ENCODE data around the gene DIAPH2.

DNA sequence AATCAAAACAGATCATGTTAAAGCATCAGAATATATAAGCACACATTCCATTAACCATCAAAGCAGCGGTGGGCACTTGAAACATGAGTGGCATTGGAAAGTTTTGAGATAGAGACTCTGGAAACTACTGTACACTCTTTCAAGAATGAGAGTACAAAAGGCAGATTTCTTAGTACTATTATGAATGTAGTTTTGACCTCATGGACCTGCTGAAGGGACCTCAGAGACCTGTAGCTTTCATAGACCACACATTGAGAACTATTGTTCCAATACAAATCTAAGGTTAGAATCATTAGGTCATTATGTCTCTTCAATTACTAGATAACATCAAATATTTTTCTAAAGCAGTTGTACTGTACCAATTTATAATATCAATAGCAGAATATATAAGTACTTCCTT, 482.7 kb downstream of the DIAPH2 start:
- TF ChIP-seq, protein P1, sequence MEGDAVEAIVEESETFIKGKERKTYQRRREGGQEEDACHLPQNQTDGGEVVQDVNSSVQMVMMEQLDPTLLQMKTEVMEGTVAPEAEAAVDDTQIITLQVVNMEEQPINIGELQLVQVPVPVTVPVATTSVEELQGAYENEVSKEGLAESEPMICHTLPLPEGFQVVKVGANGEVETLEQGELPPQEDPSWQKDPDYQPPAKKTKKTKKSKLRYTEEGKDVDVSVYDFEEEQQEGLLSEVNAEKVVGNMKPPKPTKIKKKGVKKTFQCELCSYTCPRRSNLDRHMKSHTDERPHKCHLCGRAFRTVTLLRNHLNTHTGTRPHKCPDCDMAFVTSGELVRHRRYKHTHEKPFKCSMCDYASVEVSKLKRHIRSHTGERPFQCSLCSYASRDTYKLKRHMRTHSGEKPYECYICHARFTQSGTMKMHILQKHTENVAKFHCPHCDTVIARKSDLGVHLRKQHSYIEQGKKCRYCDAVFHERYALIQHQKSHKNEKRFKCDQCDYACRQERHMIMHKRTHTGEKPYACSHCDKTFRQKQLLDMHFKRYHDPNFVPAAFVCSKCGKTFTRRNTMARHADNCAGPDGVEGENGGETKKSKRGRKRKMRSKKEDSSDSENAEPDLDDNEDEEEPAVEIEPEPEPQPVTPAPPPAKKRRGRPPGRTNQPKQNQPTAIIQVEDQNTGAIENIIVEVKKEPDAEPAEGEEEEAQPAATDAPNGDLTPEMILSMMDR (IDR thresholded peaks at IDR 0.05) = no peak
- TF ChIP-seq EZH2 (IDR thresholded peaks at IDR 0.05; ENCODE audit: borderline replicate concordance, insufficient read depth, low read depth, low read length, poor library complexity, severe bottlenecking) = no peak

All from B cell (primary cell).